ENCODE results near the gene CEP63.

CEP63 gene

GRCh38 chr3:134464064-134464688 is 21.7 kb upstream of the CEP63 start:
- in situ Hi-C loops (cut with MboI; ENCODE audit: low pct_unique_long_range_greater_than_20kb, low sequenced_read_pairs, unreplicated experiment), result loop anchor here (25.0 kb wide), 1 partner anchor 527 kb away; no protein-coding TSS in a partner anchor
- no peak for DNase-seq (ENCODE audit: low spot score)
- no peak for TF ChIP-seq CTCF (IDR thresholded peaks at IDR 0.05; ENCODE audit: extremely low read depth, insufficient read depth, missing control alignments)

- DNase-seq (ENCODE audit: low spot score), result no peak
- TF ChIP-seq CTCF (IDR thresholded peaks at IDR 0.05; ENCODE audit: extremely low read depth, insufficient read depth, missing control alignments), result no peak
- in situ Hi-C loops (cut with MboI; ENCODE audit: low pct_unique_long_range_greater_than_20kb, low sequenced_read_pairs, unreplicated experiment), result loop anchor here (25.0 kb wide), 1 partner anchor 528 kb away; no protein-coding TSS in a partner anchor
Observed at GRCh38 chr3:134464689-134465365, 21.0 kb upstream of the CEP63 start.

- no peak for DNase-seq (ENCODE audit: low spot score)
- TF ChIP-seq CTCF (IDR thresholded peaks at IDR 0.05; ENCODE audit: extremely low read depth, insufficient read depth, missing control alignments), result no peak
- in situ Hi-C loops (cut with MboI; ENCODE audit: low pct_unique_long_range_greater_than_20kb, low sequenced_read_pairs, unreplicated experiment), result loop anchor here (25.0 kb wide), 1 partner anchor 529 kb away; no protein-coding TSS in a partner anchor
Observed at GRCh38 chr3:134466331-134466730, 19.5 kb upstream of the CEP63 start.

GRCh38 chr3:134468519-134468918 is 17.3 kb upstream of the CEP63 start:
- DNase-seq (ENCODE audit: low spot score), result no peak
- in situ Hi-C loops (cut with MboI; ENCODE audit: low pct_unique_long_range_greater_than_20kb, low sequenced_read_pairs, unreplicated experiment), result loop anchor here (25.0 kb wide), 1 partner anchor 531 kb away; no protein-coding TSS in a partner anchor
- no peak for TF ChIP-seq CTCF (IDR thresholded peaks at IDR 0.05; ENCODE audit: extremely low read depth, insufficient read depth, missing control alignments)

- TF ChIP-seq CTCF (IDR thresholded peaks at IDR 0.05; ENCODE audit: extremely low read depth, insufficient read depth, missing control alignments), result no peak
- in situ Hi-C loops (cut with MboI; ENCODE audit: low pct_unique_long_range_greater_than_20kb, low sequenced_read_pairs, unreplicated experiment), result loop anchor here (10.0 to 25.0 kb wide), 3 partner anchors 167 to 534 kb away; no protein-coding TSS in a partner anchor
- no peak for DNase-seq (ENCODE audit: low spot score)
Observed at GRCh38 chr3:134471521-134472193, 14.2 kb upstream of the CEP63 start.

- in situ Hi-C loops (cut with MboI; ENCODE audit: low pct_unique_long_range_greater_than_20kb, low sequenced_read_pairs, unreplicated experiment), result loop anchor here (10.0 to 25.0 kb wide), 3 partner anchors 168 to 536 kb away; no protein-coding TSS in a partner anchor
- no peak for DNase-seq (ENCODE audit: low spot score)
- TF ChIP-seq CTCF (IDR thresholded peaks at IDR 0.05; ENCODE audit: extremely low read depth, insufficient read depth, missing control alignments), result no peak
Observed at GRCh38 chr3:134472831-134473230, 13.0 kb upstream of the CEP63 start.
